Aorta (tissue), 5 donors: ENCODE results near the gene PRKD1. TPM values are rescaled to one million over a fixed set of nuclear protein-coding genes. Genes with fewer than 3 reads are reported as not detected.

Experiments
- ATAC-seq: fragments of 200-7000 bp; cut with Tn5 transposase; one replicate; pipeline ENCODE4 v1.9.1; 2022; ENCODE audit warnings: moderate library complexity; ENCODE audit not compliant: low FRiP score
- DNase-seq, 2 donors: peaks; one replicate each; pipeline ENCODE4 v3.0.0-alpha.2; 2020
- H3K27ac ChIP-seq, 2 donors: one replicate each; pipeline ENCODE4 v1.5.1; 2013; ENCODE audit warnings: low read length in 2 of 2, mild to moderate bottlenecking in 2 of 2, moderate library complexity in 2 of 2, control low read depth in 1 of 2, inconsistent platforms in 1 of 2, low read depth in 1 of 2
- H3K27me3 ChIP-seq, 2 donors: one replicate each; pipeline ENCODE4 v1.6.1; 2013; ENCODE audit warnings: control low read depth in 1 of 2, low read length in 1 of 2, mild to moderate bottlenecking in 1 of 2, moderate library complexity in 1 of 2; ENCODE audit not compliant: insufficient read depth in 2 of 2, control insufficient read depth in 1 of 2
- H3K36me3 ChIP-seq, 2 donors: one replicate each; pipeline ENCODE4 v1.6.1; 2013; ENCODE audit warnings: control low read depth in 1 of 2, low read length in 1 of 2, mild to moderate bottlenecking in 1 of 2; ENCODE audit not compliant: insufficient read depth in 2 of 2, control insufficient read depth in 1 of 2
- H3K4me1 ChIP-seq, 2 donors: one replicate each; pipeline ENCODE4 v1.6.1; 2013; ENCODE audit warnings: low read length in 2 of 2, control low read depth in 1 of 2, mild to moderate bottlenecking in 1 of 2, moderate library complexity in 1 of 2; ENCODE audit not compliant: insufficient read depth in 2 of 2, control insufficient read depth in 1 of 2
- H3K4me3 ChIP-seq, 2 donors: one replicate each; pipeline ENCODE4 v1.5.1; 2013; ENCODE audit warnings: low read length in 2 of 2, control low read depth in 1 of 2, mild to moderate bottlenecking in 1 of 2
- H3K9me3 ChIP-seq: one replicate; pipeline ENCODE4 v1.6.1; 2013; ENCODE audit warnings: mild to moderate bottlenecking, low read length; ENCODE audit not compliant: control insufficient read depth
- WGBS, 2 donors: extraction: QIAGEN DNeasy Blood & Tissue Kit; methylation state at CpG; one replicate each; pipeline ENCODE4 v1.1.7; 2013; 5-methylcytosine and 5-hydroxymethylcytosine counted together
- intact Hi-C, 2 donors: fragments of 100-400 bp; cut with DNase I; formaldehyde crosslinking; loops; one replicate each; pipeline versions ENCODE4 v1.14.2 to v1.15.0; 2022
- polyA plus RNA-seq, 2 donors: library from polyadenylated mRNA; stranded (reverse); fragments of 200-250 nt; gene quantifications; one replicate each; pipeline ENCODE4 v1.2.3, GENCODE V29; 2013
- total RNA-seq, 2 donors: library from RNA; stranded (reverse); fragmentation: NEBNext Ultra II Directional; extraction: Animal tissue kit (Norgen Biotek cat#: 25700); gene quantifications; one replicate each; pipeline ENCODE4 v1.2.1, GENCODE V29; 2021
- donor health status: healthy with polysubstance abuse.
- donor health status: Bipolar disorder and iron deficiency.
- donor health status: DM: no; HTN: no; CAD: no.
- donor health status: DM: no; HTN: no; CAD: no.
- donor health status: DM: yes; HTN: yes; CAD: no.

Gene PRKD1
- total and polyA plus RNA-seq, 4 donors, result 6.9 to 27.9 (median 21.7) TPM

DNA sequence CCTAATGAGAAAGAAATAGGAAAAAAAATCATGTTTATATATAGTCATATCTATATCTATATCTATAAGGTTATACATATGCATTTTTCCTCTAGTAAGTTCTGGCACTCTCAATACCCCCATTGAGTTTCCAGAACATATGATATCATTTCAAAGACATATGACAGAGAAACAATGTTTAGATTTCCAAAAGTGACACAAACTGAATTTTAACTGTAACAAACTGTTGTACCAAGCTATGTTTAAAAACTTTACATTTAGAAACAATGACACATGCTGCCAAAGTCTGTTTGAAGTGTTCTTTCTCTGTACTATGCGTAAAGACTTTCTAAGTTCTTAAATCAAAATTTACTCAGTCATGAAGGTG lies 171.6 kb downstream of the PRKD1 start:
- WGBS, 2 donors, result 98% methylated on average over 1 of the region's 1 CpG

GRCh38 chr14:29755311-29756018 lies 172.2 kb downstream of the PRKD1 start:
- intact Hi-C loops, result no loop called here

More for the DNA sequence above, 171.6 kb downstream of the PRKD1 start:
- Histone ChIP-seq H3K4me3 (no peak overlapping the region), H3K4me1 (peaks cover 0 to 6% of the 10 kb centered on the region in 2 donors), H3K9me3 (no peaks in the 10 kb centered on the region), H3K27me3 (no peaks in the 10 kb centered on the region), H3K36me3 (no peaks in the 10 kb centered on the region), H3K27ac (no peak overlapping the region)
- ATAC-seq, result no peak
- intact Hi-C loops, result no loop called here
- DNase-seq, result no peak

GRCh38 chr14:29754134-29754533 lies 173.5 kb downstream of the PRKD1 start:
- intact Hi-C loops, result no loop called here
- 97 to 98% methylated on average over 1 of the region's 1 CpG for WGBS, 2 donors
- Histone ChIP-seq H3K27me3 (no peaks in the 10 kb centered on the region), H3K36me3 (no peaks in the 10 kb centered on the region), H3K9me3 (no peaks in the 10 kb centered on the region), H3K4me3 (no peak overlapping the region), H3K27ac (no peak overlapping the region), H3K4me1 (peaks cover 2 to 6% of the 10 kb centered on the region in 2 donors)
- ATAC-seq (no peak), DNase-seq (no peak)

More at GRCh38 chr14:29755311-29756018, 172.2 kb downstream of the PRKD1 start:
- no peak overlapping the region for H3K4me3 ChIP-seq
- no peaks in the 10 kb centered on the region for H3K36me3 ChIP-seq
- no peak overlapping the region for H3K27ac ChIP-seq
- DNase-seq (no peak), ATAC-seq (no peak)
- peaks cover 0 to 6% of the 10 kb centered on the region in 2 donors for H3K4me1 ChIP-seq
- H3K9me3 ChIP-seq, result no peaks in the 10 kb centered on the region
- no peaks in the 10 kb centered on the region for H3K27me3 ChIP-seq
- WGBS, 2 donors, result 7 to 9% methylated on average over 4 of the region's 4 CpGs

DNA sequence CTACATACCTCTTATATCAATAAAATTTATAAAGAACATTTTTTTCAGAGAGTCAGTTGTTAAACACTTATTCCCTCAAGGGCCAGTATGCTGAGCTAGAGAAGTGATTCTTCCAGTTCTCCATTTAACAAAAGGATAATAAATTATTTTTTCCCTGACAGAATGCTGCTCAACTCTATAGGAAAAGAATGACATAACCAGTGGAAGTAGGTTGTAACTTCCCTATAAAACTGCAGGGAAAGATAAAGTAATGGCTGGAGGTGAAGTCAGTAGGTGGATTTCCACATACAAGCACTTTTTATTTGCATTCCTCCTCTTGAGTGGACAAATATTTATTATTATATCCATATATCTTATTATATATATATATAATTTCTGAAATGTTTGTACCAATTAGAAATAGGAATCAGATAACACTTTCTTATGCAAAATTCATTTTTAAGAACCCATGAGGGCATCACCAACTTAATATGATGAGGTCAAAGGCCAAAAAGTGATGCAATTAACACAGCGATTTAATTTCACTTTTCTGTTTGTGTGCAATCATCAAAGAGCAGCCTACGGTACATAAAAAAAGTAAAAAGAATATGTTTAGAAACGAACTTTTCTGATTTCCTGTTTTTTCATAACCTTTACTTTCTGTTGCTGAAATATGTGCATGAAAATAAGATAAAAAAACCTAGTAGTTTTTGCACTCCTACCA lies 175.3 kb downstream of the PRKD1 start:
- DNase-seq, result no peak
- Histone ChIP-seq H3K27ac (no peak overlapping the region), H3K27me3 (no peaks in the 10 kb centered on the region), H3K4me1 (peaks cover 2 to 6% of the 10 kb centered on the region in 2 donors), H3K36me3 (no peaks in the 10 kb centered on the region), H3K4me3 (no peak overlapping the region), H3K9me3 (no peaks in the 10 kb centered on the region)
- ATAC-seq, result no peak
- 80 to 81% methylated on average over 3 of the region's 3 CpGs for WGBS, 2 donors
- intact Hi-C loops, result no loop called here

- Histone ChIP-seq H3K9me3 (no peaks in the 10 kb centered on the region), H3K4me1 (peaks cover 0 to 2% of the 10 kb centered on the region in 2 donors), H3K27me3 (no peaks in the 10 kb centered on the region), H3K27ac (no peak overlapping the region), H3K36me3 (no peaks in the 10 kb centered on the region), H3K4me3 (no peak overlapping the region)
- ATAC-seq (no peak), DNase-seq (no peak)
- WGBS, 2 donors, result 37 to 39% methylated on average over 2 of the region's 2 CpGs
- intact Hi-C loops, result loop anchor here in 1 of 2 donors (10.0 kb wide), 1 partner anchor 175 kb away; the partner anchor contains the start of gene PRKD1
Observed at GRCh38 chr14:29749829-29750228, 177.8 kb downstream of the PRKD1 start.

GRCh38 chr14:29749327-29749726 lies 178.3 kb downstream of the PRKD1 start:
- intact Hi-C loops, result loop anchor here in 1 of 2 donors (10.0 kb wide), 1 partner anchor 175 kb away; the partner anchor contains the start of gene PRKD1

DNA sequence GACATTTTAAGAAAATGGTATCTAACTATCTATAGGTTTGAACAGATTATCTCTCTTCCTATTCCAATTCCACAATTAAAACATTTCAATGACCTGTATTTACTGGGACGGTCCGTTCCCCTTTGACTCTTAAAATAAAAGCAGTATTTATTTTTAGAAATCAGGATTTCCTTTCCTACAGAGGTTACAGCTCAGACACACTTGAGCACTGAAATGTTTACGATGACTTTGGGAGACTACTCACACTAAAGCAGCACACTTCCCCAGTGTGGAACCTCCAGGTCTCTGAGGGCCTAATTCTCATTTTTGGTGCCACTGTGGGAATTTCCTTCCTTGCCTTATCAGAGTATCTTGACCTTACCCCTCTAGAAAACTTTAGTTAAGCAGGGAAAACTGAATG lies 181.8 kb downstream of the PRKD1 start:
- Histone ChIP-seq H3K4me3 (no peak overlapping the region), H3K27me3 (no peaks in the 10 kb centered on the region), H3K36me3 (no peaks in the 10 kb centered on the region), H3K4me1 (peaks cover 4 to 5% of the 10 kb centered on the region in 2 donors), H3K27ac (no peak overlapping the region), H3K9me3 (no peaks in the 10 kb centered on the region)
- DNase-seq (no peak), ATAC-seq (no peak)
- 36 to 52% methylated on average over 3 of the region's 3 CpGs for WGBS, 2 donors
- intact Hi-C loops, result loop anchor here in 1 of 2 donors (10.0 kb wide), 1 partner anchor 179 kb away; the partner anchor contains the start of gene PRKD1

More at GRCh38 chr14:29749327-29749726, 178.3 kb downstream of the PRKD1 start:
- ATAC-seq (peak; percentile 38), DNase-seq (no peak)
- Histone ChIP-seq H3K9me3 (no peaks in the 10 kb centered on the region), H3K27ac (no peak overlapping the region), H3K4me3 (no peak overlapping the region), H3K36me3 (no peaks in the 10 kb centered on the region), H3K4me1 (peaks cover 0 to 2% of the 10 kb centered on the region in 2 donors), H3K27me3 (no peaks in the 10 kb centered on the region)
- WGBS, 2 donors, result 52 to 60% methylated on average over 3 of the region's 3 CpGs

DNA sequence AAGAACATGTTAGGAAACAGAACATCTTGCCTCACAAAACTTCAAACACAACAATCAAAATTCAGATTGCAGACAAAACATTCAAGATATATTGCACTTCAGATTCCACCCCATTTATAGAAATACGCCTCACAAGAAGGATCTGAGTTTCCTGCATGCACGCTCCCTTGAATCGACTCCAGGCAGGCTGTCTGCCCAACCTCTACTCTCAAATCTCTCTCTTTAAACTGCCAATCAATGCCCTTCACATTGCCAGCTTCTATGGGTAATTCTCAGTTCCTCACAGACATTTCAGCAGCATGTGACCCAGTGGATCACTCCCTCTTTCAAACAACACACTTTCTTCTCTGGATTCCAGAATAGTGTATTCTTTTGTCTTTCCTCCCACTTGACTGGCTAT lies 184.1 kb downstream of the PRKD1 start:
- Histone ChIP-seq H3K27ac (no peak overlapping the region), H3K4me3 (no peak overlapping the region), H3K4me1 (peaks cover 2 to 5% of the 10 kb centered on the region in 2 donors), H3K27me3 (no peaks in the 10 kb centered on the region), H3K36me3 (no peaks in the 10 kb centered on the region), H3K9me3 (no peaks in the 10 kb centered on the region)
- ATAC-seq (no peak), DNase-seq (no peak)
- 8 to 13% methylated on average over 3 of the region's 3 CpGs for WGBS, 2 donors
- intact Hi-C loops, result loop anchor here in 1 of 2 donors (5.0 to 10.0 kb wide), 2 partner anchors 181 to 479 kb away; partner anchors contain the start of gene PRKD1
